GM19099 (cell line): ENCODE data around the gene MINAR1.

Experiments used
- POLR2A ChIP-seq: IDR thresholded peaks from 3 replicates; pipeline ENCODE4 v1.6.1; 2011; ENCODE audit warnings: low read depth; ENCODE audit not compliant: insufficient read length; ENCODE audit errors: extremely low read depth

MINAR1 gene

GRCh38 chr15:79431636-79432344, at the start of gene MINAR1:
Gene MINAR1, plus strand, starts transcription at chr15:79432336. Its CDS starts 23,812 bp downstream, at chr15:79456148.
- TF ChIP-seq POLR2A: no peak

DNA sequence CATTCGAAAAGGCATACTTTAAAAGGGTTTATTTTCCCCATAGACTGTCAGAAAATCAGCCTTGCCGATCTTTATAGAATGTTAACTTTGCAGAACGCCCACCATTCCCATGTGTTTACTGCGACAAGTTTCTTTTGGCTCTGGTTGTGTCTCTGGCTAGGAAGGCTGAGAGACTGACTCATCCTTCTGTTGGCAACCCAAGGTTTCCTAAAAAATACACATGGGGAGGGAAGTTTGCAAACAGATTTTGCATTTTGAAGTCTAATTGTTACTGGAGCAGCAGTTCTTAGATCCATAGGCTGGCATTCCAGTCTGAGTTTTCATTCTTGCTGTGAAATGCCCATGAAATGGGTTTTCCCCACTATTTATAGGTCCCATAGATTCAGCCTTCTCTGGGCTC, 37.9 kb upstream of the MINAR1 start:
- TF ChIP-seq POLR2A: no peak

GRCh38 chr15:79396850-79397249, 35.3 kb upstream of the MINAR1 start:
- no peak for TF ChIP-seq POLR2A

DNA sequence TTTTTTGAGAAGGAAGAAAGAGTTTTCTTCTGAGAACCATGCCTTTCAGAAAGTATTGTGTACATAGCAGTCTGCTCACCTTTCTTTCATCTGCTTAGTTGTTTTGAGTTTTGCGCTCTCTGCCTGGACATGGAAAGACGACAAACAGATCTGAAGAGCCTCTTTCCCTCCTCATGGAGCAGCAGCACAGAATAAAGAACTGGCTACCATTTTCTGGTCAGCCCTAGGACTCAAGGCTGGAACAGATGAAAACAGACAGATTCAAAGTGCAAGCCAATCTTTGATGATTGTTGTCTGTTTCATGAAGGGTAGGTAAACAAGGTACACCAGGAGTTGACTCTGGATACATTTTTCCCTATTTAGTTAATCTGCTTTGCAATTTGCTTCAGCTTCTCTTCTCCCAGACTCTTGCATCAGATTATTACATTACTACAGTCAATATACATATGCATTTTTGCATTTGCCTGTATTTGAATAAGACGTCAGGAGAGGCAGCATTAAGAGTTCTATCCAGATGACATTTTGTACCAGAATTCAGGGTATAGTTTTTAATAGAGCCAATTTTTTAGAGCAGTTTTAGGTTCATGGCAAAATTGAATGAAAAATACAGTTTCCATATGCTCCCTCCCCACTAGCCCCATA, 34.7 kb upstream of the MINAR1 start:
- TF ChIP-seq POLR2A: no peak

DNA sequence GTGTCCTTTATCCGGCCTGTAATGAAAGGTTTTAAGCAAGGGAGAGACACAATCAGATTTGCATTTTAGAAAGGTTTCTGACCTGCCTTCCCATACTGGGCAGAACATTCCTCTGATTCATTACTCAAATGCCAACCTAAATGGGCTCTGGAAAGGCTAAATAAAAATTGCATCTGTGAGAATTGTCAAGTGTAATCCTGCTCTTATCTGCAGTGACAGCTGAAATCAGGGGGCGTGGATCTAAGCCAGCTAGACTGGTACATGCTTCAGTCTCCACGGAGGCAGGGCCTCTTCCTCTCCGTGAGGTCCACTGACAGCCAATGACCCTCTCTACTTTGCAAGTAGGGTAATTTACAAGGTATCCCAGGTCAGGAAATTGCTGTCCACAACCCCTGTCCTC, 32.5 kb upstream of the MINAR1 start:
- TF ChIP-seq POLR2A: no peak

DNA sequence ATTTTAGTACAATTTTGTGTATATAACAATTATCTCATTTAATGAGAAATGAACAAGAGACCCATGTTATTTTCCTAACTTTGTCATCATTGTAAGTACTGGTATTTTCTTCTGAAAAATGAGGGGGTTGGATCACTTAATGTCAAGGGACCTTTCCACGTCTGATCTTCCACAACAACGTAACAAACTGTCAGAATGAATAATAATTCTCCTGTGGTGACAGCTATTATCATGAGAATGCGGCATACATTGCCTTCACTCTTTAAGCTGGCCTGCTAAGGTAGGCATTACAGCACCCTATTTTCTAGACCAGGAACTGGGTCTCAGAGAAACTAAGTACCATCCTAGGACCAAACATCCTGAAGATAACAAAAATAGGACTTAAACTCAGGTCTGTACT, 31.5 kb upstream of the MINAR1 start:
- no peak for TF ChIP-seq POLR2A

GRCh38 chr15:79401301-79401700, 30.8 kb upstream of the MINAR1 start:
- no peak for TF ChIP-seq POLR2A

- no peak for TF ChIP-seq POLR2A
Observed at GRCh38 chr15:79402136-79402535, 30.0 kb upstream of the MINAR1 start.

DNA sequence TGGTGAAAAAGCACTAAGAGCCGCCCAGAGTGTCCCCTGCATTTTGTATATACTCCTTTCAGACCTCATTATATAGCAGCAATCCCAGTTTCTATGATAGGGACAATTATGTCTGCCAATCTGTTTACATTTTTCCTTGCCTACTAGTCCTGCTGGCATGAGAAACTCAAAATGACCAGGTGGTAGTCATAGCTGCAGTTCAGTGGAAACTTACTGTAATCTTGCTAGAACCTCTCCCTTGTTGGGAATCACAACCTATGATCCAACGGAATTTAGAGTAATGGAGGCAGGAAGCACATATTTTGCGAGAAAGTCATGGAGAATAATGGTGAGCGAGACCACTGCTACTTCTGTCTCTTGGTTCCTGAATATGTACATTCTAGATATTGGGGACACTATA, 28.6 kb upstream of the MINAR1 start:
- no peak for TF ChIP-seq POLR2A

- no peak for TF ChIP-seq POLR2A
Observed at GRCh38 chr15:79406210-79406609, 25.9 kb upstream of the MINAR1 start.

DNA sequence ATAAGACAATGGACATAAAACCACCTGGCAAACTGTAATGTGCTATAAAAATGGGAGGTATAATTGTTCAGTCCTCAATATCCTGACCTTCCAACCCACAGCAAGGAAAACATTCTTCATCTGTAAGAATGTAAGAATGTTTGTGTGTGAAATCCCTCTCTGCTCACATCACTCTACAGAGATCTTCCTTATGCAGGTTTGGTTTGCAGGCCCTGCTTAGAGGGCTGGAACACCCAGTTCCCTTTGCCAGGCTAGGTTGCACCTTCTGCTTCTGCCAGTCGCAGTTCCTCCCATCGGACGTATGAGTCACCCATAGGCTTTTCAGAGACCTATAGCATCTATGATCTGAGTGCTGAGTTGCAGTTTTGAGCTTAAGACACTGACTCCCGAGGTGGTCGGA, 24.1 kb upstream of the MINAR1 start:
- no peak for TF ChIP-seq POLR2A

GRCh38 chr15:79410237-79410636, 21.9 kb upstream of the MINAR1 start:
- no peak for TF ChIP-seq POLR2A

DNA sequence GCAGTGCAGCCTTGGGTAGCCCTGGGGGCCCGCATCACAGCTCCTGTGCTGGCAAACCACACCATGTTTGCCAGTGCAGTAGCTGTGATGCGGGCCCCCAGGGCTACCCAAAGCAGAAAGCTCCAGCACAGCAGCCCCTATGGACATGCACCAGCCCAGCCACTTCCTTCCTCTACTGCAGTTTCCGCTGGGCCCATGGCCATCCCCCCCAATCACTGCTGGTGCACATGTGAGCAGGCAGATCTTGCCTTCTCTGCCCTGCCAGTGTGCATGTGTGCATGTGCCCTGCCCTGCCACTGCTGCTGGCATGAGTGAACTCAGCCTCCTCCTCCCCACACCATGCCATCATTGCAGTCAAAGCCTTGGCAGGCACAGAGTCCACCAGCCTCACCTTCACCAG, 20.1 kb upstream of the MINAR1 start:
- TF ChIP-seq POLR2A: no peak

DNA sequence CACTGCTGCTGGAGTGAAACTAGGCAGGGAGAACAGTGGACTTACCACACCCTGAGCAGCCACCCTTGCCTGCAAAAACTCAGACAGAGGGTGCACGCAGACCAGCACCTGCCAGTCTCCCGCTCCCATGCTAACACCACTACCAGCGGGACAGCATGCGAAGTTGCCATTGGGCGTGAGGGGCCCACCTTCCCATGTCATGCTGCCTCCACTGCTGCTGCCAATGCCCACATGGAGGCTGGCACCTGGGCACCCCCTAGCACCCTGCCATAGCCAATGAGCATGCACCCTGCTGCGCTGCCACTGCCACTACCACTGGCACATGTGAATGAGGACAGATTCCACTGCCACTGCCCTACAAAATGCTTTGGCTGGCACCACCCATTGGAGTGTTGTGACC, 19.7 kb upstream of the MINAR1 start:
- TF ChIP-seq POLR2A: no peak

DNA sequence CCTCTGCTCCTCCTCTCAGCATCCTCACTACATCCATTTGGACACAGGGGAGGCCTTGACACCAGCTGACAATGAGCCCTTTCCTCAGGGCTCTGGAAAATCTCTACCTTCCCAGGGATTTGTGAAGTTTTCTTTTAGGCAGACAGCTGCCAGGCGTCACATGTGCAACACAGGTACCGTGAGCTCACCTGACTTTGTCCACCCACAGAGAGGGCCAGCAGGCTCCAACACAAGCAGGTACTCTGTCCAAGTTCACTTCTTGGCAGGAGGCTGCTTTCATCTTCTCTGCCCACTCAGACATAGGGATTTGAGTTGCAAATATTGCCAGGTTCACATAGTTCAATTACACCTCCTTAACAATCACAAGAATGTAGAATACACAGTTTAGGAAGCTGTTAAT, 15.3 kb upstream of the MINAR1 start:
- no peak for TF ChIP-seq POLR2A

GRCh38 chr15:79418693-79419279, 13.3 kb upstream of the MINAR1 start:
- no peak for TF ChIP-seq POLR2A

DNA sequence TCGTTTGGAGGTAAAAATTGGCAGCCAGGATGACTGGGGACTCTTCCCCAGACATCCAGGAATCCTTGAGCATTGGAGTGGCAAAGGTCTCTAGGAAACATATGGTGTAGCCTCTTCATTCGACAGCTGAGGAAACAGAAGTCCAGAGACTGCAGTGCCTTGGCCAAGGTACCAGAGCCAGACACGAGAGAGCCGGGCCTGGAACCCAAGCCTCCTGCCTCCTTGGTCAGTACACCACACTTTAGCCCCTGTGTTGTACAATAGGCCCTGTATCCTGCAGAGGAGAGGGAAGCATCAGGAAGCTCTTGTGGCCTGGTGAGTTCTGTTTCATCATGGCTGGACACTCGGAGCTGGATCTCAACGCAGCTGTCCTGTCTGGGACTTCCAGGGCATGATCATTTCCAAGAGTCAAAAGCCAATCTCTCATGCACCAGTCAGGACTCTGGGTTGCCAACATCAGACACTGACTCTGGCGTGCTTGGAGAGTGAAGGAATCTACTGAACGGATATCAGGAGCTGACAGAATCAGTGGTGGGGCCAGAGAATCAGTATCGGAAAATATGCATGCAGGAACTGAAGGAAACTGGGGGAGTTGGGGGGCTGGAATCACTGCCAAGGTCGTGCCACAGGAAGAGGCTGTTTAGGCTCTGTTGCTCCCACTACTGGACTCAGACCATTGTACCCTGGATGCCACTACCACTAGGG, 6.4 kb upstream of the MINAR1 start:
- TF ChIP-seq POLR2A: no peak
